ENCODE results near the gene RPL11.
"Not testable (repeated sequence)": the region's sequence is repeated elsewhere in the genome, so short reads cannot be mapped to it uniquely, and the experiment has no call there.

Gene RPL11

DNA sequence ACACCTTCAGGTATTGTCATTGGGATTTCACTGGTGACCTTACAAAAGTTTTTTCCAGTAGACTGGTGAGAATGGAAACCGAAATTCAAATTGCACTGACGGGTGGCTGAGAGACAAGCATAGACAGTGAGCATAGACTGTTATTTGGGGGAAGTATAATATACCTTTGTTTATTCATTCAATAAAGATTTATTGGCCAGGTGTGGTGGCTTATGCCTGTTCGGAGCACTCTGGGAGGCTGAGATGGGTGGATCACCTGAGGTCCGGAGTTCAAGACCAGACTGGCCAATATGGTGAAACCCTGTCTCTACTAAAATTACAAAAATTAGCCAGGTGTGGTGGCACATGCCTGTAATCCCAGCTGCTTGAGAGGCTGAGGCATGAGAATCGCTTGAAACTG, 41.7 kb downstream of the RPL11 start:
- DNase-seq, result not testable (repeated sequence)

DNA sequence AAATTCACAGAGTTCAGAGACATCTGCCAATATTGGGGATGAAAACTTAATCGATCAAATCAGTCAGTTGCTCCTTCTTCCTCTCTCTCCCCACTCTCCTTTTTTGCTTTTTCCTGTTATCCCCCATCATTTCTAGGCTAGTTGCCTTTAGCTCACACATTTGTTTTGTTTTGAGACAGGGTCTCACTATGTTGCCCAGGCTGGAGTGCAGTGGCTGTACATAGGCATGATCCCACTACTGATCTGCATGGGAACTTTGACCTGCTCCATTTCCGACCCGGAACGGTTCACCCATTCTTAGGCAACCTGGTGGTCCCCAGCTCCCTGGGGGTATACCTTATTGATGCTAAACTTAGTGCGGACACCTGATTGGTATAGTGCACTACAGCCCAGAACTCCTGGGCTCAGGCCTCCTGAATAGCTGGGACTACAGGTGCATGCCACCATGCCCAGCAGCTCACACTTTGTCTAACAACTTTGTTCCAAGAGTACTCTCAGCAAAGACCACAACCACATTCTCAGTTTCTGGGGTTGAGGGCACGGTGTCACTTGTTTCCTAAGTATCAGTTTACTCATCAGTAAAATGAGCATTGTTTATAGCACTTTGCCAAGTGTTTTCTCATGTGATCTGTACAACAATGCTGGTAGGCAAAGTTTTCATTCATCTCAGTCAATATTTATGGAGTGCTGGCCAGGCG, 45.0 kb downstream of the RPL11 start:
- DNase-seq, result no peak

DNA sequence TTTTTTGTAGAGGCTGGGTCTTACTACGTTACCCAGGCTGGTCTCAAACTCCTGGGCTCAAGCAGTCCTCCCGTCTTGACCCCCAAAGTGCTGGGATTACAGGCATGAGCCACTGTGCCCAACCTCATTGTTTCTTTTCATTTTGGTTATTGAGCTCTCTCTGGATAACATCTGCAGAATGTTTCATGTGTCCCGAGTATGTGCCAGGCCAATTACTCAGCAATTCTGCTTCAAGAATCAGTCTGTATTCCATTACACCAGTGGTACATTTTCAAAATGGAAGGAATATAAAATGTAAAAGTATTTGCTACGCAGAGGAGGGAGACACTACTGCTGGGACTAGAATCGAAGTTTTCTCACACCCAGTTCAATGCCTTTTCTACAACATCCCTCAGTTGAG, 50.0 kb downstream of the RPL11 start:
- no peak for DNase-seq

DNA sequence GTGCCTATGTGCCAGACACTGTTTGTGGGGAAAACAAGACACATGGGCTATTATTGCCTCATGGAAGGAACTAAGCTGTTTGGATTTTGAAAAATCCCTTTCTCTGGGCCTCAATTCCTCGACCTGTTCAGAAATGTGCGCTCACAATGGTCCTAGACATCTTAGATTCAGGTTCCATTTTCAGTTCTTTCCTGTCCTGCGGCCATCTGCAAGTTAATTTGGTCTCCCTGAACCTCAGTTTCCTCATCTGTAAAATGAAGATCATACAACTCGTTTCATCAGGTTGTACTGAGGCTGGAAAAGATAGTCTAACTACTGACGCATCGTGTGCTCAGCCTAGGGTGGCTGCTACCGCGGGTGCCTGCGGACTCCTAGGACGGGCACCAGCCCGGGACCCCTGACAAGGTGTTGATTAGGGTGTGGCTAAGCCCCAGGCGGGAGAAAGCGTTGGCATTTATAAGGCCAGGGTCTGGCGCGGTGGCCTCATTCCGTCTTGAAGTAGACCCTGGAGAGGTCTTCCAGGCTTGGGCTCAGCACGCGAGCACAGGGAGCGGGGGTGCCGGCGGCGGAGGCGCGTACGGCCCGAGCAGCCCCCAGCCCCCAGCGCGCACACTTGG, 51.2 kb downstream of the RPL11 start:
- DNase-seq, result peak; percentile 23

DNA sequence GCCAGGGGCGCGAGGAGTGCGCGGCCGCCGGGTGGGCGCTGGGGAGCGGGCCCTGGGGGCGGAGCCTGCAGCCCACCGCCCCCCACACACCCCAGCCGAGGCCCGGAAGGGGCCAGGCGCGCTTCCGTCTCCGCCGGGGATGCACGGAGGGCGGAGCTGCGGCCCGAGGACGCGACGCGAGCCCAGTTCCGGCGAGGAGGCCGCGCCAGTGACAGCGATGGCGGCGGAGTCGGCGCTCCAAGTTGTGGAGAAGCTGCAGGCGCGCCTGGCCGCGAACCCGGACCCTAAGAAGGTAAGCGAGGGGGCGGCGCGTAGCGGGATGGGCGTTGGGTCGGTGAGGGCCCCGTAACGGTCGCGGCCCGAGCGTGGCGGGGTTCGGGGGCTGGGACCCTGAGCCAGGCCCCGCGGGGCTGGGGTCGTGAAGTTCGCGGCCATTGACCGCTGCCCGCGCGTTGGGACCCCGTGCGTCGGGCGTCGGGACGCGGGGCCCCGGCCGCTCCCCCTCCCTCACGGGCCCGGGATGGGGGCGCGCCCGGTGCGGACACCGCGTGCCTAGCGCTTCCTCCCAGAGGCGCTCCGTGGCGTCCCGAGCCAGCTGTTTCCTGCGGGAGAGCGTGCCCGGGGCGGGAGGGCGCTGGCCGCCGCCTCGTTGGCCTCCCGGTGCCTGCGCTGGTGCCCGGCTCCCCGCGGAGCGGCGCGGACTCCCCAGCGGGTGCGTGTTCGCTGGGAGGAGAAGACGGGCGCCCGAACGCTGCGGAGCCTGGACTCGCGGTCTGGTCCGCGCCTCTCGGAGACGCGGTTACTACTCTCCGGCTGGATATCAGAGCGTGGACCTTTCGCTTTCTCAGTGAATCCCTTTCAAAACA, 51.9 kb downstream of the RPL11 start, which contains the start of gene ELOA:
Gene ELOA (plus strand): TSS at position 185 of the 866 bp plus-strand sequence. CDS start 33 bp downstream, at position 218.
- DNase-seq, result peak; percentile 73

DNA sequence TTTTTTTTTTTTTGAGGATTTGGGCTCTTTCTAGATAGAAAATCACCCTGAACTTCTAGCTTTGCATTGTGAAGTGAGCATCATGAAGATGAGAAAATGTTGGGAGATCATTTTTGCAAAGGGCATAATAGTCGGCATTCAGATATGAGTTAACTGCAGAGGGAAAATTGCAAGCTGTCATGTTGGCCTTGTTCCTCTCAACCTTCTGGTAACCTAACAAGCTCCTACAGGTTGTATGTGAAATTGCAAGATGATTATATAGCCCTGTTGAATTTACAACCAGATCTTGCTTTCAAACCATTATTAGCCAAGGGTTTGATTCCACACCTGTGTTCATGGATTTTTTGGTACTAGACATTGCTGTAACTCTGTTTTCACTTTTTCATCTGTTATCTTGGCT, 53.9 kb downstream of the RPL11 start:
- DNase-seq, result peak; percentile 49
